ENCODE measurements around the gene EIF3I.

EIF3I gene

DNA sequence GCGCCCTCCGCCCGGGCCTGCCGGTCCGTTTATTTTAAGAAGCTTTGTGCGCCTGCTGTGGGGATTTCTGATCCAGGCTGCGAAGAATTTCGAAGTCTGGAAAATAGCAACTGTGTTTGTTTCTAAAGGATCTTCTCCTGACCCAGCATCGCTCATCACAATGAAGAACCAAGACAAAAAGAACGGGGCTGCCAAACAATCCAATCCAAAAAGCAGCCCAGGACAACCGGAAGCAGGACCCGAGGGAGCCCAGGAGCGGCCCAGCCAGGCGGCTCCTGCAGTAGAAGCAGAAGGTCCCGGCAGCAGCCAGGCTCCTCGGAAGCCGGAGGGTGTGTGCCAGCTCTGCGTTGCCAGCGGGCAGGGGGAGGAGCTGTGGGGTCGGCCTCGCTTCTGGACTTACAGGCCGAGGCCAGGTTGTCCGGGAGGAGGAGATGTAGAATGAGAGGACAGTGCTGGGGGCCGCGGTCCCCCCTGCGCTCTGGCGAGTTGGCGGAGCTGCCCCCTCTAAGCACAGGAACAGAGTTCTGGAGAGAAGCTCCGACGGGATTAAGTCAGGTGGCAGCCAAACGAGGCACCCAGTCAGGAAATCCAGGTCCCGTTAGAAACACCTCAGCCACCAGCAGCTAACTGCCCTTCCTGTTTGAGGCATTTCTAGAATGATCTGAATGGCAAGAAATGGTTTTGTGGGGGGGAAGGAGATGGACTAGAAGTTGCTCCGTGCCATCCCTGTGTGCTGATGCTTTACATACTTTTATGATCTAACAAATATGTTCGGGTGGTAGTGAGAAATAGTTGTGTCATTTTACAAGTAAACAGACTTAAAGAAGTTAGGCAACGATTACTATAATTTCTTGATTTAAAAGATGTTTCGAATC lies 41.8 kb upstream of the EIF3I start:
- in situ Hi-C loops (cut with HindIII; ENCODE audit: low pct_ligation_motif_present, low sequenced_read_pairs): no loop called here
- Histone ChIP-seq H3K4me3 (ENCODE audit: low read depth, low read length) (peak overlapping the region; percentile 73), H3K36me3 (replicated peaks) (peaks cover 19% of the 10 kb centered on the region), H3K27me3 (replicated peaks) (no peaks in the 10 kb centered on the region), H3K27ac (peak overlapping the region; percentile 84)
- TF ChIP-seq, protein P1, sequence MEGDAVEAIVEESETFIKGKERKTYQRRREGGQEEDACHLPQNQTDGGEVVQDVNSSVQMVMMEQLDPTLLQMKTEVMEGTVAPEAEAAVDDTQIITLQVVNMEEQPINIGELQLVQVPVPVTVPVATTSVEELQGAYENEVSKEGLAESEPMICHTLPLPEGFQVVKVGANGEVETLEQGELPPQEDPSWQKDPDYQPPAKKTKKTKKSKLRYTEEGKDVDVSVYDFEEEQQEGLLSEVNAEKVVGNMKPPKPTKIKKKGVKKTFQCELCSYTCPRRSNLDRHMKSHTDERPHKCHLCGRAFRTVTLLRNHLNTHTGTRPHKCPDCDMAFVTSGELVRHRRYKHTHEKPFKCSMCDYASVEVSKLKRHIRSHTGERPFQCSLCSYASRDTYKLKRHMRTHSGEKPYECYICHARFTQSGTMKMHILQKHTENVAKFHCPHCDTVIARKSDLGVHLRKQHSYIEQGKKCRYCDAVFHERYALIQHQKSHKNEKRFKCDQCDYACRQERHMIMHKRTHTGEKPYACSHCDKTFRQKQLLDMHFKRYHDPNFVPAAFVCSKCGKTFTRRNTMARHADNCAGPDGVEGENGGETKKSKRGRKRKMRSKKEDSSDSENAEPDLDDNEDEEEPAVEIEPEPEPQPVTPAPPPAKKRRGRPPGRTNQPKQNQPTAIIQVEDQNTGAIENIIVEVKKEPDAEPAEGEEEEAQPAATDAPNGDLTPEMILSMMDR (IDR thresholded peaks at IDR 0.05; ENCODE audit: low read depth, low read length, missing control alignments): no peak
- peak; percentile 29 for DNase-seq

GRCh38 chr1:32181065-32181464 lies 41.1 kb upstream of the EIF3I start:
- no peaks in the 10 kb centered on the region for H3K27me3 ChIP-seq (replicated peaks)
- H3K36me3 ChIP-seq (replicated peaks): peaks cover 25% of the 10 kb centered on the region
- no peak for DNase-seq
- in situ Hi-C loops (cut with HindIII; ENCODE audit: low pct_ligation_motif_present, low sequenced_read_pairs): no loop called here
- TF ChIP-seq, protein P1 (IDR thresholded peaks at IDR 0.05; ENCODE audit: low read depth, low read length, missing control alignments): no peak
- H3K4me3 ChIP-seq (ENCODE audit: low read depth, low read length): peak overlapping the region; percentile 73
- H3K27ac ChIP-seq: peak overlapping the region; percentile 84

DNA sequence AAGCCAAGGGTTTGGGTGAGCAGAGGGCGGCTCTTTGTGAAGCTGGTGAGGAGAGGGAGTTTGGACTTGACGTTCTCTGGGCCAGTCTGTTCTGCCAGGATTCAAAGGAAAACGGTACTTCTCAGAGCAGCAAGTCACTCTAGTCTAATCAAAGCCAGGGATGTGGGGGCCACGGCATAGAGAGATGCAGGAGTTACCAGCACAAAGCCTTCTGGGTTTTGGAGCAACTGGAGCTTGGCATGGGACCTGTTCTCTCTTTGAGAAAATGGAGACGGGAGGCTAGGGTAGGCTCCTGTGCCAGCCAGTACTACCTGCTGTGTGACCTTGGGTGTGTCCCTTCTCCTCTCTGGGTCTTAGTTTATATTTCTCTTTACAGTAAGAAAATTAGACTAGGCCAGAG lies 40.6 kb upstream of the EIF3I start:
- TF ChIP-seq, protein P1 (IDR thresholded peaks at IDR 0.05; ENCODE audit: low read depth, low read length, missing control alignments): no peak
- in situ Hi-C loops (cut with HindIII; ENCODE audit: low pct_ligation_motif_present, low sequenced_read_pairs): no loop called here
- Histone ChIP-seq H3K4me3 (ENCODE audit: low read depth, low read length) (peak overlapping the region; percentile 73), H3K27me3 (replicated peaks) (no peaks in the 10 kb centered on the region), H3K36me3 (replicated peaks) (peaks cover 30% of the 10 kb centered on the region), H3K27ac (no peak overlapping the region)
- no peak for DNase-seq

- in situ Hi-C loops (cut with HindIII; ENCODE audit: low pct_ligation_motif_present, low sequenced_read_pairs): no loop called here
- H3K27me3 ChIP-seq (replicated peaks): no peaks in the 10 kb centered on the region
- no peak for DNase-seq
- H3K27ac ChIP-seq: no peak overlapping the region
- H3K4me3 ChIP-seq (ENCODE audit: low read depth, low read length): peak overlapping the region; percentile 15
- TF ChIP-seq, protein P1 (IDR thresholded peaks at IDR 0.05; ENCODE audit: low read depth, low read length, missing control alignments): no peak
- peaks cover 32% of the 10 kb centered on the region for H3K36me3 ChIP-seq (replicated peaks)
Observed at GRCh38 chr1:32182060-32182459, 40.1 kb upstream of the EIF3I start.

- Histone ChIP-seq H3K4me3 (ENCODE audit: low read depth, low read length) (no peak overlapping the region), H3K27ac (no peak overlapping the region), H3K36me3 (replicated peaks) (peaks cover 58% of the 10 kb centered on the region), H3K27me3 (replicated peaks) (no peaks in the 10 kb centered on the region)
- no peak for DNase-seq
- TF ChIP-seq, protein P1 (IDR thresholded peaks at IDR 0.05; ENCODE audit: low read depth, low read length, missing control alignments): no peak
- in situ Hi-C loops (cut with HindIII; ENCODE audit: low pct_ligation_motif_present, low sequenced_read_pairs): no loop called here
Observed at GRCh38 chr1:32184650-32185049, 37.6 kb upstream of the EIF3I start.
